Hematopoietic multipotent progenitor cell treated with erythropoietin and hydrocortisone succinate and interleukin-3 and kit ligand, for 17 days (in vitro differentiated cells): ENCODE measurements around the gene RNF224.
A peak's percentile ranks its signal among the peaks of the same experiment; 100 is the strongest.

Experiments
- DNase-seq: peaks from one replicate; pipeline ENCODE4 v3.0.0-alpha.2; 2015; ENCODE audit warnings: low spot score

RNF224 gene

DNA sequence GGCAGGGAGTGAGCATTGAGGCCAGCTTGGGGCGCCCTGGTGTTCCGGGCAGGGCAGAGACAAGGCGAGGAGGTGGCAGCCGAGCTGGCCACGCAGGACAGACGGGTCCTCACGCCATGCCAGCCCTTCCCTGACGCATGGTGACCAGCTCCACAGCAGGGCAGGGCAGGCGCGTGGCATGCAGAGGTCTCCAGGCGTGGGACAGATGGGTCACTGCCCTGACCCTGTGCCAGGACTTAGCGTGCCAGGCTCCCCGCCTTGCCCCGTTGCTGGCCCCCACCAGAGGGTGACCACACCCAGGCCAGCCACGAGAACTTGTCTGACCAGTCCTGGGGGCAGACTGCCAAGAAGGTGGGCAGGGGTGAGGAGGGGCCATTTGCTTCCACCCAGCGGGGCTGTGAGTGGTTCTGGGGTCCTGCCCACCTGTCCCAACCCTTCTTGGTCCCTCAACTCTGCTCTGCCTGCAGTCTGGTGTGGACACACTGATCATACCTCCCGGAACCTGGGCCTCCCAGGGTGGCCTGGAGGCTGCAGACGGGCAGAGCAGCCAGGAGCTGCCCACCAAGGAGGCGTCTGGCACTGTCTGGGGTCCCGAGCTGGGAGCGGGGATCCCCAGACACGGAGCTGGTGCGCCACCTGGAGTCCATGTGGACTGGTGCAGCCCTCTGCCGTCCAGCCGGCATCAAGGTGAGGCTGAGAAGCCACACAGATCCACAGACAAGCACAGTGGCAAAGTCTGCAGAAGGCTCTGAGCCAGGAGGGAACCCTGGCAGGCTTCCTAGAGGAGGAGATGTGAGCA, at the start of gene RNF224:
TSS of gene RNF224 (plus strand) at position 449 of the 799 bp plus-strand sequence. CDS start 834 bp downstream, outside the sequence.
- DNase-seq = peak; percentile 87

DNA sequence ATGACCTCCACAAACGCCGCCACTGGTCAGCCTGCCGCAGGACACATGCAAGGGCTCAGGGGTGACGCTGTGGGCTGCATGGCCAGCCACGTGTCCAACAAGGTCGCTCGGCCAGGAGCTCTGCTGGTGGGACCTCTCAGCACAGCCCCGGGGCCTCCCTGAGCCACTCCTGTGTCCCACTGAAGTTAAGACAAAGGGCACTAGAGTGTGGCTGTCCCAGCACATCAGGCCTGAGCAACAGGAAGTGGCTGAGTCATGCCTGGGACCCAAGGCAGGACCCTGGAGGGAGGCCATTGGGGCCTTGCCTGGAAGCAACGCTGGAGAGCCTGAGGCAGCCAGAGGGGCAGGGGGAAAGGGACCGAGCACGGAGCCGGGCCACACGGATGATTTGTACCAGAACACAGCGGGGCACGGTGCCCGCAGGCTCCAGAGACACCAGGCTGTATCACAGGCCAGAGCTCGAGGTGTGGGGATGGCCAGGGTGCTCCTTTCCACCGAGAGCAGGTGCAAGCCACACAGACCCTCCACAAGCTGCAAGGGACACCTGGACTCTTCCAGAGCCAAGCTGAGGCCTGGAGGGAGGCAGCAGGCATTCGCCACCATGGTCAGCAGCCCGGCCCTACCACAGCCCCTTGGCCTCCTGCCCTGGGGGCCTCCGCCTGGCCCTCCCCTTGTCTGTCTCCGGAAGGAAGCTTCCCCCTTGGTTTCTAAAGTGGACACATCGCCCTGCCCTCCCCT, 48.9 kb upstream of the RNF224 start:
- DNase-seq = no peak

DNA sequence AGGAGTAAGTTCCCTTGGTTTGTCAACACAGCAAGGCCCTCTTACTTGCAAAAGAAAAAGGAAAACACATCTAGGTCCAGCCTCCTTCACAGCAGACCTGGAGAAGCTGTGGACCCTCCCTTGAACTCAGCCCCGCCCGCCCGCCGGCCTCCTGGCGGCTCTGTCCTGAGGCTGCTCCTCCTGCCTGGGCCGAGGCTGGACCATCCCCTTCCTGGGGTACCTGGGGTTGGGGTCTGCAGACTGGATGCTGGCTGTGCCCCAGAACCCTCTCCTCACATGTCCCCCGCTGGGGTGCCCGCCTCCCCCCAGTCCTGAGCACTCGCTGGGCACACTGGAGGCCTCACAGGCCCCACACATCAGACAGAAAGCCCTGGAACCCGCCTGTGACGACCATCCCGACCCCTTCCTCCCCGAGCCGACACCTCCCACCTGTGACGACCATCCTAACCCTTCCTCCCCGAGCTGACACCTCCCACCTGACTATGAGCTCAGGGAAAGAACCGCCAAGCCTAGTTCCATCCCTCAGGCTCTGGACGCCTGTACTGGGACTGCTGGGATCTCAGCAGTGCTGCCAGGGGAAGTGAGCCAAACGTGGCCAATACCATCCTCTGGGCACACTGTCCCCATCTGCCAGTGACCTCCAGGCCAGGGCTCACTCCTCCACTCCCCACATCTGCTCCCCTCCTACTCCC, 48.2 kb upstream of the RNF224 start:
- no peak for DNase-seq

DNA sequence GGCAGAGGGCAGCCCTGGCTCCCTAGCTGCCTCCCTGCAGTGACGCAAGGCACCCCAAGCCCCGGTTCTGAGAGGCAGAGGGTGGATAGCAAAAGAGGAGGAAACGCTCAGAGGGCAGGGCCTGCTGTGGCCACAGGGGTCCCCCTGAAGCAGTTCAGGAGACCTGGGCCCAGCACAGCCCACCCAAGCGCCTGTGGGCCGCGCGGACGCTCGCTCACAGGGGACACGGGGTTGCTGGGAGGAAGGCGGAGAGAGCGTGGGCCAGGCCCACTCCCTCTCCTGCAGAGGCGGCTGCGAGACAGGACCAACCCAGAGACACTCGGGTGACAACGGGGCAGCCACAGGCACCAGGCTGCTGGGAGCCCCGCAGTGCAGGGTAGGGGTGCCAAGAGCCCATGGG, 47.5 kb upstream of the RNF224 start:
- DNase-seq = no peak

DNA sequence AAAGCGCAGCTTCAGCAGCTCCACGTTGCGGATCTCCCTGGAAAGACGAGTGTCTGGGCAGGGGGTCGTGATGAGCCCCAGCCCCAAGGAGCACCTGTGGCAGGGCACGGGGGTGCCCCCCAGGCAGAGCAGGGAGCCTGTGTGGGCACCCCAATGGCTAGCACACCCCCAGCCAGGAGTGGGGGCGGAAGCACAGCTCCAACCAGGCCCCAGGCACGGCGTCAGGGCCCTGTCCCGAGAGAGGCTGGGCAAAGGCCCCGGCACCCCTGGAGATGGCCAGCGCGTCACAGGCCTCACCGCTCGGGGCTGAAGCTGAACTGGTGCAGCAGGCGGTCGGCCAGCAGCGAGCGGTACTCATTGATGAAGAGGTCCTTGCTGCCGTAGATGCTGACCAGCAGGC, 46.8 kb upstream of the RNF224 start:
- no peak for DNase-seq

DNA sequence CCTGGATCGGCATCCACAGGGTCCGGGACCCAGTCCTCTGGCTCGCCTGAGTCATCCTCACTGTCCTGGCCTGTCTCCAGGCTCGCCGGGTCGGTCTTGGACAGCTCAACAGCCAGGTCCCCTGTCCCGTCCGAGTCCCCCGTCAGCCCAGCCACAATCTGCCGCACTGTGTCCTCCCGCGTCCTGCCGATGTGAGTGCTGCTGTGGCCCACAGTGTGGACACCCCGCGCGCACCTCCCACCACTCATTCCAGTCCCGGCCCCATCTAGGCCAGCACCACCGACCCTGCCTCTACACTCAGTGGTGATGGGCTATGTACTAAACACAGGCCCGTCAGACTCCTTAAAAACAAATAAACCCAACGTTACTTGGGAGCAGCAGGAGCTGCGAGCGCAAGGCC, 45.6 kb upstream of the RNF224 start:
- no peak for DNase-seq

DNA sequence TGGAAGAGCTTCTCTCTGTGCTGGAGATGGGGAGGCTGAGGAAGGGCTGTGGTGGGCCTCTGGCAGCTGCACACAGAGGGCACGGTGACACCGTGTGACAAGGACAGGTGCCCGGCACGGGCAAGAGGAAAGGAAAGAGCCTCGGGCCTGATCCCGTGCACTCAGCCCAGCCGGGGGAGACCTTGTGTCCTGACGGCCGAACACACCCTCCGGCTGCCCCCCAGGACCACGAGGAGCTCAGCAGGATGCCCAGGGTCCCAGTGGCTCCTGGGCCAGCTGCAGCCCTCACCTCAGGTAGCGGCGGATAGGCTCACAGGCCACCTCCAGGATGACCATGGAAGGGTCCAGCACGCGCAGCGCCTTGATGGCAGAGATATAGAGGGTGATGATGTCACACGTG, 44.5 kb upstream of the RNF224 start:
- DNase-seq = no peak

DNA sequence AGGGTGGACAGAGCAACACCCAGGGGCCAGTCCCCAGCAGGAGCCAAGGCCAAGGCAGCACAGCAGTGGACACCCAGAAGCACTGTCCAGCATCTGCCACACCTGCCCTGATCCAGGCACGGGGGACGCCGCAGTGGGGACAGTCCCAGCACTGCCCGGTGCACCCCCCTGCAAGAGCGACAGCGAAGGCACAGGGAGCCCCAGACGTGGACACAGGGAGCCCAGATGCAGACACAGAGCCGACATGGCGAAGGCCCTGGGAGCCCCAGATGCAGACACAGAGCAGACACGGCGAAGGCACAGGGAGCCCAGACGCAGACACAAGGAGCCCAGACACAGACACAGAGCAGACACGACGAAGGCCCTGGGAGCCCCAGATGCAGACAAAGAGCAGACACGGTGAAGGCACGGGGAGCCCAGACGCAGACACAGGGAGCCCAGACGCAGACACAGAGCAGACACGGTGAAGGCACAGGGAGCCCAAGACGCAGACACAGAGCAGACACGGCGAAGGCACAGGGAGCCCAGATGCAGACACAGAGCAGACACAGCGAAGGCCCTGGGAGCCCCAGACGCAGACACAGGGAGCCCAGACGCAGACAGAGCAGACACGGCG, 43.2 kb upstream of the RNF224 start:
- DNase-seq = no peak

DNA sequence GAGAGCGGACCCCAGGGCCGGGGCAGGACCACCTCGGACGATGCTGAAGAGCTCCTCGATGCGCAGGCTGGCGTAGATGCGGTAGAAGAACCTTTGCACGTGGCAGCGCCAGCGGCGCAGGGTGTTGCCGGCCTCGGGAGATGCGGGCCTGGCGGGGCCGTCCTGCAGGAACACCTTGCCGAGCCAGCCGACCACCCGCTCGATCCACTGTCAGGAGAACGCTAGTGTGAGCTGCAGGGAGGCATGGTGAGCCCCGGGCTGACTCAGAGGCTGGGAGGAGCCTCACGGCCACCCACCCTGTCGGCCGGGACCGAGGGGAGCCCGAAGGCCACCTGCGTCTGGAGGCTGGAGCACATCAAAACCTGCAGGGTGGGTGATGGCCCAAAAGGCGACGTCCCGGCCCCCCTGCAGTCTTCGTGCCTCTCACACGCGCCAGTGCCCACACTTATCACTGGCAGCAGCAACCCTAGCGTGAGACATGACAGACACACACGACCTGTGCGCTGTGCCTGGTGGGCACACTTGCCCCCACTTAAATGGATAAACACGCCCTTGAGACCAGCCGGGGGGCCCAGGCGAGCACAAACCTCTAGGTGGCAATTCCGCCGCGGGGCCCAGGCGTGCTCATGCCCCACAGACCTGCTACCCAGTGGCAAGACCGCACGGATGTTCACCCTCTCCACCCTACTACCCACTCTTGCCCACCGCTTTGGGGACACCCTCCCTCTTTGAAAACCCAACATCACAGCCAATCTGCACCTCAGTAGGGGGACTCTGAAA, 42.2 kb upstream of the RNF224 start:
- no peak for DNase-seq

DNA sequence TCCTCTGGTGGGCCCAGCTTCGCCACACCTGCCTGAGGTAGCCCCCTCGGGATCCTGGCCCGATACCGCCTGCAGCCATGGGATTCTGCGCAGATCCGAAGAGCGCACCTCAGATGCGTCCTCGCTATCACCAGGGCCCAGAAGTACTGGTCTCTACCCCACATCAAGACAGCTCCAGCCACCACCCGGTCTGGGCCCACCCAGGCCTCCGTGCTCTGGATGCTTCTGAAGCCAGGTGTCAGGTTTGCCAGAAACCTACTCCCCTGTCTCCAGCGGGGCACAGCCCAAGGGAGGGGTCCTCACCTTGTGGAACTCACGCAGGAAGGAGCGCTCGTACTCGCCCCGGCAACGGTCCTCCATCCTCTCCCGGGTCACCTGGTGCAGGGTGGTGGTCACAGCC, 41.4 kb upstream of the RNF224 start:
- no peak for DNase-seq

DNA sequence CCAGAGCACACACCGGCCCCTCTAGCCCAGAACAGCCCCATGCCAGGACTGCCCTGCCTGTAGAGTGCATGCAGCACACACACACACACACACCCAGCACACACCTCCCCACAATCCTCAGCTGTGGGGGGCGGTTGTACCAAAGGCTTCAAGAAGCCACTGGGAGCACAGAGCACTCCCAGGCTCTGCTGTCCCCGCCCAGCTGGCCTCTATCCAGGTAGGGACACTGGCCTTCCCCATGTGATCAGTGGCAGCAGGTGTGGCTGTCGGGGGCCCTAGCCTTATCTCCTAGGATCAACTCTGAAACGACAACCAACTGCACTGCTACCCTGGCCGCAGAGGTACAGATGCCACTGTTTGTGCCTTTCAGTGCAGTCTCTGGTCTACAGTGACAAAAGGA, 40.9 kb upstream of the RNF224 start:
- DNase-seq = peak; percentile 41

DNA sequence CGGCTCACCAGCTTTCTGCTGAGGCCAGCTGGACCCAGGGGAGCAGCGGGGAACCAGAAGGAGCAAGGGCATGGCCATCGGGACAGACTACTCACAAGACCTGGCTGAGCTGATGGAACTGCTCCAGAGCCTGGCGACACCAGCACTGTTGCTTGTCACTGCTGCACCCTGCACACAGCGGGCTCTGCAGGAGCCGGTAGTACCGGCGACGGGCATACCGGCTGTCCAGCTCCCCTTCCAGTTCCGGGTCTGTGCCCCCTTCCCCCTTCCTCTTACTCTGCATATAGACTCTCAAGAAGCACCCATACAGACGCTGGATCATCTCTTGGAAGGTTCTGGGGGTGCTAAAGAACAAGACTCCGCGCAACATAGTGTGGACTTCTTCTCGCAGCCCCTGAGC, 39.9 kb upstream of the RNF224 start:
- no peak for DNase-seq

DNA sequence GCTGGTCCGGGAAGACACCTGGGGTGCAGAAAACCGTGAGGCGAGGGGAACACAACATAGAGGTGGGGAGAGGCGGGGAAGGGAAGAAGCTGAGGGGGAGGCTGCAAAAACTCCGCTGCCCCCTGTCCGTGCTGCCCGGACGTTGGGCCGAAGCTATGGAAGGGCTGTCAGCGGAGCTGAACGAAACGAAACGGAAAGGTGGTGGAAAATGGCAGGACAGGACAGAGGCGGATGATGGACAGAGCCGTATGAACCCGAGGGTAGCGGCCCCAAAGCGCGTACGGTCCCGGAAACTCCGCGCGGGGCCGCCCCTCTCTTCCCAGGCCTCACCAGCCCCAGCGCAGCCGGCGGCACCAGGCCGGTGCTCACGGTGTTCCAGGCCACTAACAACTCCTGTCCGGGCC, 39.2 kb upstream of the RNF224 start:
- no peak for DNase-seq

DNA sequence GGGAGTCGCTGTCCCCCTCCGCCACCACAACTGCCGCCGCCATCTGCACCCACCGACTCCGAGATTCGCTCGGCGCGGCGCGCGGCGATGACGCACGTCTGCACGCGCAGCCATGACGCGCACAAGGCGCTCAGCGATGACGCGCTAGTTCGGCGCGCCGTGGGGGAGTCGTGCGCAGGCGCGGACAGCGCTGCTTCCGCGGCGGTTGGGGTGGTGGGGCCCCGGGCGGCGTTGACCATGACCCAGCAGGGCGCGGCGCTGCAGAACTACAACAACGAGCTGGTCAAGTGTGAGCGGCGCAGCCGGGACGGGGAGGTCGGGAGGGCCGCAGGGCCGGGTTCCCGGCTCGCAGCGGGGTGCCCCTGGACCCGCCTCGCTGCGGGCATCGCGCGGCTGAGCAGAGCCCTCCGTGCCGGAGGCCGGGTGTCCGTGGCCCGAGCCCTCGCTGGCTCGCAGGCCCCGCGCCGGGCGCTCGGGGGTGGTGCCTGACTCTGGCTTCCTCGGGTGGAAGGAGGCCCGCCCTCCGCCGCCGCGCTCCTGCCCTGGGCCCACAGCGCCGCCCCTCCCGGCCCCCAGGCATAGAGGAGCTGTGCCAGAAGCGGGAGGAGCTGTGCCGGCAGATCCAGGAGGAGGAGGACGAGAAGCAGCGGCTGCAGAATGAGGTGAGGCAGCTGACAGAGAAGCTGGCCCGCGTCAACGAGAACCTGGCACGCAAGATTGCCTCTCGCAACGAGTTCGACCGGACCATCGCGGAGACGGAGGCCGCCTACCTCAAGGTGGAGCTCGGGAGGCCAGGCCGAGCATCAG, 38.6 kb upstream of the RNF224 start, which contains the start of the genes ANAPC2 and SSNA1:
TSS of gene ANAPC2 (minus strand) at position 71 of the 807 bp plus-strand sequence. CDS start at position 43, 28 bp downstream.
TSS of gene SSNA1 (plus strand) at position 187 of the 807 bp plus-strand sequence. CDS start at position 238, 51 bp downstream.
- peak; percentile 98 for DNase-seq

DNA sequence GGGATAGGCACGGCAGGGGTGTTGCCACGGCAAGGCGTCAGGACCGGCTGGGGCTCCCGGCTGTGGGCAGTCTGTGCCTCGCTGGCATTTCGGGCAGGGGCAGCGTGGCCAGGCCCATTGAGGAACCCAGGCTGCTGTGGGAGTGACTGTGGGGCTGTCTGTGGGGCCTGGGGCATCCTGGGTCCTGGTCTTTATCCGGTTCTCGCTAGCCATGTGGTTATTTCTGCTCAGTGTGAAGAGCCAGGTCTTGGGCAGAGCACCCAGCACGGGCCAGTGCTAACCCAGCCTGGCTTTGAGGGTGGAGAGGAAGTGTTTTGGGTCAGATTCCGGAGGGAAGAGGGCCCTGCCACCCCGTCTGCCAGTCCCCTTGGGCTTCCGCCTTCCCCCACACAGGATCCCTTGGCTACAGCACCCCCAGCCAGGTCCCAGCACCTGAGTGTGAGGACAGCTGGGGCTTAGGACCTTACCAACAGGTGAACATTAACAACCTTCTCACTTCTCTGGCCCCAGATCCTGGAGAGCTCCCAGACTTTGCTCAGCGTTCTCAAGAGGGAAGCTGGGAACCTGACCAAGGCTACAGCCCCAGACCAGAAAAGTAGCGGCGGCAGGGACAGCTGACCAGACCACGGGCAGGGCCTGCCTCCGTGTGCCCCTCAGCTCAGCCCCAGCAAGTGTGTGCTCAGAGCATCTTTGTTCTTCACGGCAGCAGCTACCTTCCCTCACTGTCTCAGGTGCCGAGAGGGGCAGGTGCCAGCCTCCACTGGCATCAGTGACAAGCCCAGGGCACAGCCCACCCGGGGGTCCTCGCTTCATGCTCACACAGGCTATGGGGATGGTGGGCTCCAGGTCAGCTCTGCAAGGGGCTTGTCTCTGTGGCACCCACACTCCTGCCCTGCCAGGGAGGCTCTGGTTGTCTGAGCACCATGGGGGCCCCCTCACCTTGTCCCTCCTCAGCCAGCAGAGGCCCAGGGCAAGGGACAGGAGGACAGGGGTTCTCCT, 37.7 kb upstream of the RNF224 start:
- DNase-seq = no peak

DNA sequence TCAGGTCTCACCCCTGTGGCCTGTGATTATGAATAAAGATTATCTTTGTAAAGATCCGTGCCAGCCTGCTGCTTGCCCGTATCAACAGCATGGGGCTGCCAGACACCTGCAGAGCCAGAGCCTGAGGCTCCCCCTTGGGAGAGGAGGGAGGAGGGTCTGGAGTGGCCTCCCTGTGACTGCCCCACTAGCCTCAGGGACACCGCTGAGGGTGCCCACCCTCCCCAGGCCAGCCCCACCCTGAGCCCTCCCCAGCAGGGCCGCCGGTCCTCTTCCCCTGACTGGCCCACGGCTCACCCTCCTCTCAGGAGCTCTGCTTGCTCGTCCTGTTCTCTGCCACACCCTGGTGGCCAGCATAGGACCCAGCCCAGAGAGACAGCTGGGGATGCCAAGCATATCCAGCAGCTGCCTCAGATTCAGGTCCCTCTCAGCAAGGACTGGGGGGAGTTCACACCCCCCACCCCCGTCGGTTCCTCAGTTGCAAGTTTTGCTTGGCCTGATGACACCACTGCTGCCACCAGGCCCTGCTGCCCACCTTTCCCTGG, 36.9 kb upstream of the RNF224 start:
- DNase-seq = no peak

DNA sequence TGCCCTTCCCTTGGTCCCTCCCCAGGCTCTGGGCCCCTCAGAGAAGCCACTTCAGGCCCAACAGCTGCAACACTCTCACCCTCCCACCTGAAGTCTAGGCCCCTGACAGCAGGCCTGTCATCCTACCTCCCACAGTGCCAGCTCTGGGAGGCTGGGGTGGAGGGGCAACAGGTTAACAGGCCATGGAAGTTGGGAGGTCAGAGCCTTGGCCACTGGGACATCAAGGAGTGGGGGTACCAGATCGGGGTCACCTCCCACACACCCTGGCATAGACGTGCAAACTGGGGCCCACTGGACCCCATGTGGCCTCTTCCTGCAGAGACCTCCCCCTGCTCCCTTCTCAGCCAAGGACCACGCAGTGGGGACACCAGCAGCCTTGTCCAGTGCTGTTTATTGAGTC, 36.1 kb upstream of the RNF224 start:
- no peak for DNase-seq

DNA sequence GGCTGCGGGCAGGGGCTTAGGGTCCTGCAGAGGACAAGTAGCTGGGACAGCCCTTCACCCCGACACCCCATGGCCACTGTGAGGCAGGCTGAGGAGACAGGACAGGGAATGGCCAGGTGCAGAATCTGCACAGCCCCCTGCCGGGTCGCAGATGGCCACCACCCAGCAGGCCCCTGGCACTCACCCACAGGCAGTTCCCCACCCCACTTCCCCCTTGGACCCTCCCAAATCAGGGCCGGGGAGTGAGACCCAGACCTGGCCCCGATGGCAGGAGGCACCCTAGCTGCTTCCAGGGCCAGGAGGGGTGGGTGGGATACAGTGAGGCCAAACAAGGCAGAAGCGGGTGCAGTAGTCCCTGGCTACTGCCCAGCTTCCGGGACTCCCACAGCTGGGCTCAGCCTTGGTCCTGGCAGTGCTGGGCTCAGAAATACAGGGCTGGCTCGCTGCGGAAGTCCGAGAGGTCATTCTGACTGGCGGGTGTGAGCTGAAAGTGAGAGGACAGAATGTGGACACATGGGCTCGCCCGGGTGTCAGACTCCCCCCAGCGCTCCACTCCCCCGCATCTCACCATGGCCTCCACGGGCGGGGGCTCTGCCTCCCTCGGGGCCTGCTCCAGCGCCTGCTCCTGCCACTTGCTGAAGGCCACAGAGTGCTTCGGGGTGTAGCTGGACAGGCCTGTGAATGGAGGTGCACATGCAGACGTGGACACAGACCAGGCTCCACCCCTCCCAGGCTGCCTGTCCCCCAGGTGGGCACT, 35.4 kb upstream of the RNF224 start:
- DNase-seq = no peak
